OCI-LY3 (cell line): ENCODE measurements around the gene WNT9A.

Experiments
- EZH2phosphoT487 ChIP-seq: fragments of 200-600 bp; shearing (Covaris generic); IDR thresholded peaks from 2 replicates; pipeline ENCODE4 v1.6.1; 2018; ENCODE audit warnings: antibody characterized with exemption, mixed run types, low read depth
- TF ChIP-seq, protein P1 (sequence below): fragments of 200-600, 300-600 bp; sonication (generic); IDR thresholded peaks from 2 replicates; pipeline ENCODE4 v1.5.1; 2014; ENCODE audit warnings: antibody characterized with exemption, low read length, low read depth

DNA sequence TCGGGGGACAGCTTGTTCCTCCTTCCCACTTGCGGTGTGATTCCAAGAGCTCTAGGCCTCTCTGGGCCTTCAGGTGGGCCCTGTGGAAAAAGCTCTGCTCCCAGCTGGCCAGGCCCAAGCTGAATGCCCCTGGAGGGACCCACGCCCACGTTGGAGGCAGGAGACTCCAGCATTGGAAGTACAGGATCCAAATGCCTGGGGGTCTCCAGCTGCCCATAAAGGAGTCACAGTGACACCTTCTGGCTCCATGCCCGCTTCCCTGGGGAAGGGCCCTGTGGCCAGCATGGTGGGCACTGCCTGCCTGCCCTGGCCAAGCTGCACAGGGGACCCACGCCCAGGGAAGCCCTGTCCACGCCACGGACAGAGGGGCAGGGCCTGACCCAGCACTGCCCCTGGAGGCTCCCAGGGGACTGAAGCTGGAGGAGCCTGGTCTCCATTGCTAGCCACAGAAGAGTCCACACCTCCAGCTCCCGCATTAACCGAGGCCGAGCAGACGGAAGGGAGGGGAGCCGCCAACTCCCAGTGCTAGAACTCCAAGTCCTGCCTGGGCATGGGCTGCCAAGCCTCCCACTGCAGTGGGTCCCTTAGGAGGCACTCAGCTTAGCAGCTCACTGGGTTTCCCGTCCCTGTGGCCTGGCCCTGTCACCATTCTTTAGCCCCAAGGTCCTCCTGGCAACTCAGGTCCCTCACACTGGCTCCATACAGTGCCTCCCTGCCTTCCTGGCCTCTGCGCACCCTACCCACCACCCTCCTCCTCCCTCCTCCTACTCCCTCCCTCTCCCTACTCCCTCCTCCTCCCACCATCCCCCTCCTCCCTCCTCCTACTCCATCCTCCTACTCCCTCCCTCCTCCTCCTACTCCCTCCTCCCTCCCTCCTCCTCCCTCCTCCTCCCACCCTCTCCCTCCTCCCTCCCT lies 41.9 kb downstream of the WNT9A start:
- TF ChIP-seq, protein P1, sequence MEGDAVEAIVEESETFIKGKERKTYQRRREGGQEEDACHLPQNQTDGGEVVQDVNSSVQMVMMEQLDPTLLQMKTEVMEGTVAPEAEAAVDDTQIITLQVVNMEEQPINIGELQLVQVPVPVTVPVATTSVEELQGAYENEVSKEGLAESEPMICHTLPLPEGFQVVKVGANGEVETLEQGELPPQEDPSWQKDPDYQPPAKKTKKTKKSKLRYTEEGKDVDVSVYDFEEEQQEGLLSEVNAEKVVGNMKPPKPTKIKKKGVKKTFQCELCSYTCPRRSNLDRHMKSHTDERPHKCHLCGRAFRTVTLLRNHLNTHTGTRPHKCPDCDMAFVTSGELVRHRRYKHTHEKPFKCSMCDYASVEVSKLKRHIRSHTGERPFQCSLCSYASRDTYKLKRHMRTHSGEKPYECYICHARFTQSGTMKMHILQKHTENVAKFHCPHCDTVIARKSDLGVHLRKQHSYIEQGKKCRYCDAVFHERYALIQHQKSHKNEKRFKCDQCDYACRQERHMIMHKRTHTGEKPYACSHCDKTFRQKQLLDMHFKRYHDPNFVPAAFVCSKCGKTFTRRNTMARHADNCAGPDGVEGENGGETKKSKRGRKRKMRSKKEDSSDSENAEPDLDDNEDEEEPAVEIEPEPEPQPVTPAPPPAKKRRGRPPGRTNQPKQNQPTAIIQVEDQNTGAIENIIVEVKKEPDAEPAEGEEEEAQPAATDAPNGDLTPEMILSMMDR = no peak
- no peak for TF ChIP-seq EZH2phosphoT487
